ENCODE measurements around the gene LGI4. TPM values are rescaled to one million over a fixed set of nuclear protein-coding genes. Genes with fewer than 3 reads are reported as not detected.
"Not testable (repeated sequence)": the region's sequence is repeated elsewhere in the genome, so short reads cannot be mapped to it uniquely, and the experiment has no call there.

Gene LGI4
- total RNA-seq, 1 donor: 0.09 TPM

- no peak for TF ChIP-seq CTCF (IDR thresholded peaks at IDR 0.05; ENCODE audit: insufficient read depth, low read length)
- H3K4me3 ChIP-seq (ENCODE audit: low read depth, low read length): no peak overlapping the region
- DNase-seq (ENCODE audit: low read depth): no peak
These were observed 28.6 kb downstream of the LGI4 start for GRCh38 chr19:35106291-35106583.

- no peak for DNase-seq (ENCODE audit: low read depth)
- TF ChIP-seq CTCF (IDR thresholded peaks at IDR 0.05; ENCODE audit: insufficient read depth, low read length): no peak
- no peak overlapping the region for H3K4me3 ChIP-seq (ENCODE audit: low read depth, low read length)
These were observed 29.2 kb downstream of the LGI4 start for GRCh38 chr19:35105411-35106290.

- H3K4me3 ChIP-seq (ENCODE audit: low read depth, low read length): no peak overlapping the region
- no peak for DNase-seq (ENCODE audit: low read depth)
- no peak for TF ChIP-seq CTCF (IDR thresholded peaks at IDR 0.05; ENCODE audit: insufficient read depth, low read length)
These were observed 29.8 kb downstream of the LGI4 start for GRCh38 chr19:35105047-35105410.

- TF ChIP-seq CTCF (IDR thresholded peaks at IDR 0.05; ENCODE audit: insufficient read depth, low read length): no peak
- no peak for DNase-seq (ENCODE audit: low read depth)
These were observed 30.5 kb downstream of the LGI4 start for GRCh38 chr19:35104361-35104760.

GRCh38 chr19:35103614-35104013, 31.2 kb downstream of the LGI4 start:
- not testable (repeated sequence) for H3K4me3 ChIP-seq (ENCODE audit: low read depth, low read length); DNase-seq (ENCODE audit: low read depth)

More at GRCh38 chr19:35104361-35104760, 30.5 kb downstream of the LGI4 start:
- no peak overlapping the region for H3K4me3 ChIP-seq (ENCODE audit: low read depth, low read length)

- DNase-seq (ENCODE audit: low read depth): not testable (repeated sequence)
These were observed 32.9 kb downstream of the LGI4 start for GRCh38 chr19:35101949-35102348.

GRCh38 chr19:35100588-35101533, 34.0 kb downstream of the LGI4 start:
- no peak overlapping the region for H3K4me3 ChIP-seq (ENCODE audit: low read depth, low read length)
- TF ChIP-seq CTCF (IDR thresholded peaks at IDR 0.05; ENCODE audit: insufficient read depth, low read length): no peak
- DNase-seq (ENCODE audit: low read depth): no peak

More at GRCh38 chr19:35101949-35102348, 32.9 kb downstream of the LGI4 start:
- not testable (repeated sequence) for H3K4me3 ChIP-seq (ENCODE audit: low read depth, low read length)
